CMK (cell line): Measurements from ENCODE around the gene EXD3.
"Not testable (repeated sequence)": the region's sequence is repeated elsewhere in the genome, so short reads cannot be mapped to it uniquely, and the experiment has no call there.

ENCODE experiments used
- DNase-seq: peaks from one replicate; pipeline ENCODE4 v3.0.0-alpha.2; 2010; ENCODE audit warnings: low read depth

Gene EXD3

DNA sequence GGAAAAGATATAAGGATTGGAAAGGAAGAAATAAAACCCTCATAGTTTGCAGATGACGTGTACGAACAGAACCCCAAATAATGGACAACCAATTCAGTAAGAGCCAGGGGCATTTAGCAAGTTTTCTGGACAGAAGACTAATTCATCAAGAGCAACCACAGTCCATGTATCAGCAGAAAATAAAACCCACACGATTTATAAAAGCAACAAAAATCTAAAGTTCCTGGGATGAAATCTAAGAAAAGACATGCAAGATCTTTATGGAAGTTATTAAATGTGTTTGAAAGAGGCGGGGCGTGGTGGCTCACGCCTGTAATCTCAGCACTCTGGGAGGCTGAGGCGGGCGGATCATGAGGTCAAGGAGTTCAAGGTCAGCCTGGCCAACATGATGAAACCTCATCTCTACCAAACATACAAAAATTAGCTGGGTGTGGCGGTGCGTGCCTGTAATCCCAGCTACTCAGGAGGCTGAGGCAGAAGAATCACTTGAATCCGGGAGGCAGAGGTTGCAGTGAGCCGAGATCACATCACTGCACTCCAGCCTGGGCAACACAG, 83.0 kb downstream of the EXD3 start:
- DNase-seq, result not testable (repeated sequence)

GRCh38 chr9:137339045-137339907, 83.7 kb downstream of the EXD3 start:
- no peak for DNase-seq

- no peak for DNase-seq
Measured at GRCh38 chr9:137336735-137337134, 86.2 kb downstream of the EXD3 start.

GRCh38 chr9:137333016-137333671, 89.8 kb downstream of the EXD3 start:
- DNase-seq, result no peak

- DNase-seq, result no peak
Measured at GRCh38 chr9:137331929-137332328, 91.0 kb downstream of the EXD3 start.

- DNase-seq, result no peak
Measured at GRCh38 chr9:137330689-137331088, 92.3 kb downstream of the EXD3 start.

DNA sequence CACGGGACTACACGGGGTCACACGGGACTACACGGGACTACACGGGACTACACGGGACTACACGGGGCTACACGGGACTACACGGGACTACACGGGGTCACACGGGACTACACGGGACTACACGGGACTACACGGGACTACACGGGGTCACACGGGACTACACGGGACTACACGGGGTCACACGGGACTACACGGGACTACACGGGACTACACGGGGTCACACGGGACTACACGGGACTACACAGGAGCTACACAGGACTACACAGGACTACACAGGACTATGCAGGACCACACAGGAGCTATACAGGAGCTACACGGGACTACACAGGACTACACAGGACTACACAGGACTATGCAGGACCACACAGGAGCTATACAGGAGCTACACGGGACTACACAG, 93.4 kb downstream of the EXD3 start:
- not testable (repeated sequence) for DNase-seq

DNA sequence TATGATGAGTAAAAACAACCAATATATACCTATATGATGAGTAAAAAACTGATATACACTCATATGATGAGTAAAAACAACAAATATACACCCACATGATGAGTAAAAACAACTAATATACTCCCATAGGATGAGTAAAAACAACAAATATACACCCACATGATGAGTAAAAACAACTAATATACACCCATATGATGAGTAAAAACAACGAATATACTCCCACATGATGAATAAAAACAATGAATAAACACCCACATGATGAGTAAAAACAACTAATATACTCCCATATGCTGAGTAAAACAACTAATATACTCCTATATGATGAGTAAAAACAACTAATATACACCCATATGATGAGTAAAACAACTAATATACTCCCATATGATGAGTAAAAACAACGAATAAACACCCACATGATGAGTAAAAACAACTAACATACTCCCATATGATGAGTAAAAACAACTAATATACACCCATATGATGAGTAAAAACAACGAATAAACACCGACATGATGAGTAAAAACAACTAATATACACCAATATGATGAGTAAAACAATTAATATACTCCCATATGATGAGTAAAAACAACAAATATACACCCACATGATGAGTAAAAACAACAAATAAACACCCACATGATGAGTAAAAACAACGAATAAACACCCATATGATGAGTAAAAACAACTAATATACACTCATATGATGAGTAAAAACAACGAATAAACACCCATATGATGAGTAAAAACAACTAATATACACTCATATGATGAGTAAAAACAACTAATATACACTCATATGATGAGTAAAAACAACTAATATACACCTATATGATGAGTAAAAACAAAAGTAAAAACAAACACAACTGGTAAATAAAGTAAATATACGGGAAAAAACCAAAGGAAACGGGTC, 95.1 kb downstream of the EXD3 start:
- not testable (repeated sequence) for DNase-seq

- DNase-seq, result no peak
Measured at GRCh38 chr9:137326445-137327065, 96.4 kb downstream of the EXD3 start.

GRCh38 chr9:137325799-137326198, 97.2 kb downstream of the EXD3 start:
- no peak for DNase-seq

DNA sequence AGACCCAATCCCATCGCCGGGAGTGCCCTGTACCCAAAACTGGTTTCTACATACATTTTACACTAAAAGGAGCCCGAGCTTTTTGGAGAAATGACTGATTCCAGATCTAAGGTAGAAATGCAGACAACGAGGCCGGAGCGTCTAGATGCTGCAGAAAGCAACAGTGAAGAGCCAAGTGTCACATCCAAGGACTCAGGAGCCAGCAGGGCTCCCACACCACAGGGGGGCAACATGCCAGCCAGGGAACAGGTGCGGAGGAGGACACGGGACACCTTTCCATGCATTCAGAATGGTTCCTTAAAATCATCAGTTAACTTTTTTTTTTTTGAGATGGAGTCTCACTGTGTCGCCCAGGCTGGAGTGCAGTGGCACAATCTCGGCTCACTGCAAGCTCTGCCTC, 97.8 kb downstream of the EXD3 start:
- DNase-seq, result no peak

DNA sequence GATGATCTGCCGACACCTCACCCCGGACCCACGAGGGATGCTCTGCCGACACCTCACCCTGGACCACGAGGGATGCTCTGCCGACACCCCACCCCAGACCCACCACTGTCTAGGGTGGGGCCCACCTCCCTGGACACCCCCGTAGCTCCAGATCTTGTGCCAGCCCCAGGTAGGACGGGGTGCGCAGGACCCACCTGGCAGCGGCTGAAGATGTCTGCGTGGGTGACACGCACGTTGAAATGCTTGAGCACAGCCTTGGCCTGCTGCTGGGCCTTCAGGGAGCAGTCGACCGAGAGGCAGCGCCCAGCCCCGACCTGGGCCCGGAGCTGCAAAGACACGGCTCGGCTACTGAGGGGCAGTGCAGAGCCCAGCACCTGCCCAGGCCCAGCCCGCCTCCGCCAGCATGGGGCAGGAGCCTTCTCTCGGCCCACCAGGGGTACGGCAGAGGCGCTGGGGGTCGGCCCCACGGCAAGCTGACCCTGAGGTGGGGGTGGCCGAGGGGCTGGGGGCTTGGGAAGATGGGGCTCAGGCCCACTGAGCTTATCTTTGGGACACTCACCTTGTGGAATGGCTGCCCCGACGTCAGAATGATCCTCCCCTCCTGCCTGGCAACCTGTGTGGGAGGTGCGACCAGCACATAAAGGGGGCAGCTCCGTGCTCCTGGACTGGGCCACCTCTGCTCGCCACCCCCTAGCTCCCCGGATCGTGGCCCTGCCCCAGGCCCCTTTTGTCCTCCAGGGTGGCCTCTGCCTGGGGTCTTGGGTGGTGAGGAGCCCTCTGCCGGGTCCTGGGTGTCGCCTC, 99.2 kb downstream of the EXD3 start:
- no peak for DNase-seq

- no peak for DNase-seq
Measured at GRCh38 chr9:137321726-137322361, 101.1 kb downstream of the EXD3 start.

GRCh38 chr9:137320555-137321384, 102.2 kb downstream of the EXD3 start:
- DNase-seq, result no peak

DNA sequence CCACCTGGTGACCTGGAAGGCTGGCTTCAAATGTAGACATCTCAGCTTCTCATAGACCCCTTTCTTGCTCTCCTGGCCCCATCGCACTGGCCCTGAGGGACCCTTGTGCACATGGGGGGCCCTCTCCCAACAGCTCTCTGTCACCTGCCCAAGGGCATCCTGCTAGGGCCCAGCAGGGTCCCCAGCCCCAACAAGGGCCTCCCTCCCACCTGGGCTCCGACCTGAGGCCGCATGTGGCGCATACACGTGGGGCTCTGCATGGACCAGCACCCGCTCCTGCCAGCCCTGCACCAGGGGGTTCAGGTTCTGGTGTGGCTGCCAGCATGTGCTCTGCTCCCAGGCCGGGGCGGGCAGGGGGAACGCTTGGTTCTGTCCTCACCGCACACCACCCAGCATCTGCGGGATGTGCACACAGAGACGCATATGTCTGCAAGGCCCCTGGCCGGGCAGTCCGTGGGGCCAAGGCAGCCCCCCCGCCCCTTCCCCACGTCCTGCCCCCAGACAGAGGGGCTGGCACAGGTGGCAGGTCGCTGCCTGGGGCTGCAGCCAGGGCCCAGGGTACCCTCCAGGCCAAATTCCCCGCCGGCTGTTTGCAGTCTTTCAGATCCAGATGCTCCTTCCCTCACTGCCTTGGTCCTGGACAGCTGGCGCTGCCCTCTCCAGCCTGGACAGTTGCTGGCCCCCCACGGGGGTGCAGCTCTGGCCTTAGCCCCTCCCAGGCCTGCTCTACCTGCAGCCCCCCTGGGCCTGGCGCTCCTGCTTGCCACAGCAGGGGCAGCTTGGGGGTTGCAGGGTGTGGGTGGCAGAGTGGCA, 103.0 kb downstream of the EXD3 start:
- DNase-seq, result no peak

GRCh38 chr9:137319011-137319738, 103.8 kb downstream of the EXD3 start:
- DNase-seq, result no peak

GRCh38 chr9:137318602-137319001, 104.4 kb downstream of the EXD3 start:
- no peak for DNase-seq
